Prostate gland (tissue), 2 donors: Measurements from ENCODE around the gene MTRFR.

Experiments
- CTCF ChIP-seq, 4 experiments: fragments of 200-600 bp in 2 of 4; fragments of 450-650 bp in 2 of 4; sonication (generic) in 2 of 4; IDR thresholded peaks; 1 replicate in 3 of 4; 2 replicates in 1 of 4; pipeline ENCODE4 v1.5.1; 2016 to 2019; ENCODE audit warnings: antibody characterized with exemption in 4 of 4, mild to moderate bottlenecking in 2 of 4, moderate library complexity in 2 of 4
- POLR2A ChIP-seq: fragments of 450-650 bp; IDR thresholded peaks from one replicate; pipeline ENCODE4 v1.6.1; 2016; ENCODE audit warnings: antibody characterized with exemption, mild to moderate bottlenecking
- POLR2AphosphoS5 ChIP-seq: sonication (generic); formaldehyde crosslinking; IDR thresholded peaks from one replicate; pipeline ENCODE4 v1.6.1; 2017; ENCODE audit warnings: antibody characterized with exemption

- TF ChIP-seq CTCF (IDR thresholded peaks at IDR 0.05) (no peak), POLR2A (no peak), POLR2AphosphoS5 (no peak)
Measured at GRCh38 chr12:123258593-123258992, 25.4 kb downstream of the MTRFR start.
